ENCODE results near the gene ERC2. TPM values are rescaled to one million over a fixed set of nuclear protein-coding genes. Genes with fewer than 3 reads are reported as not detected.

ERC2 gene
- total RNA-seq, 1 donor from 2014 or later = 0.35 TPM

DNA sequence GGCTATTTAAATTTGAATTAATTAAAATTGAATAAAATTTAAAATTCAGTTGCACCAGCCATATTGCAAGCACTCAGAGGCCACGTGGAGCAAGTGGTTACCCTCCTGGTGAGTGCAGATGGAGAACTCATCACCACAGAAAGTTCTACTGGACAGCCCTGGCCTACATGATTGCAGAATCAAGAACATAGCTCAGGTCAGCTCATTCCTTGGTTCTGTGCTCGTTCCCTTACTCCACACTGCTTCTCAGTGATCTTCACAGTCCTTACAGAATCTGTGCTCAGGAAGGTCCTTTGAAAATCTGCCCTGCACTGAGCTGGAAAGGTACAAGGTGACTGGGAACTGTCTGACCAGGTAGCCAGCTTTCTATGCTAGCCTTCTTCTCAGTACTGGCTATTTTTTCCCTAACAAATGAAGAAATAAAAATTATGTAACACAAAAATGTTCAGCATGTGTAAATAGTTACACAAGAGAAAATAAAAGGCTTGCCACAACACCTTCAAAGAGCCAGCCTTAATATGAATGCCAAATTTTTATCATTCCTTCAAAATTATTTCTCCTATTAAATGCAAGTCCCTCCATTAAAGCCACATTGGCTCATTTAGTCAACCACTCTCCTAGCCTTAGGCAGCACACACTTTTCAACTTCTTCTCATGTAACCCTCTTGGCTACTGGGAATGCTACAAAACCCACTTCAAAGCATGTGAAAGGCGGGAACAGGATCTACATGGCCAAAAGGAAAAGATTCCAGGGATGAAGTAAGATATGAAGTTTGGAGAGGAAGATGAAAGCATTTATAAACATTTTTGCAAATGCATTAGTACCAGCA is 654.8 kb downstream of the ERC2 start:
- DNase-seq (ENCODE audit: extremely low spot score, unreplicated experiment) = no peak
- Mint-ChIP-seq H3K9me3 (ENCODE audit: unreplicated experiment) (no peaks in the 10 kb centered on the region), H3K27ac (ENCODE audit: unreplicated experiment) (no peak overlapping the region), H3K4me1 (ENCODE audit: unreplicated experiment) (no peaks in the 10 kb centered on the region), H3K27me3 (ENCODE audit: unreplicated experiment) (peaks cover 26% of the 10 kb centered on the region), H3K4me3 (ENCODE audit: unreplicated experiment) (no peak overlapping the region), H3K36me3 (ENCODE audit: unreplicated experiment) (no peaks in the 10 kb centered on the region)
- TF ChIP-seq, protein P1, sequence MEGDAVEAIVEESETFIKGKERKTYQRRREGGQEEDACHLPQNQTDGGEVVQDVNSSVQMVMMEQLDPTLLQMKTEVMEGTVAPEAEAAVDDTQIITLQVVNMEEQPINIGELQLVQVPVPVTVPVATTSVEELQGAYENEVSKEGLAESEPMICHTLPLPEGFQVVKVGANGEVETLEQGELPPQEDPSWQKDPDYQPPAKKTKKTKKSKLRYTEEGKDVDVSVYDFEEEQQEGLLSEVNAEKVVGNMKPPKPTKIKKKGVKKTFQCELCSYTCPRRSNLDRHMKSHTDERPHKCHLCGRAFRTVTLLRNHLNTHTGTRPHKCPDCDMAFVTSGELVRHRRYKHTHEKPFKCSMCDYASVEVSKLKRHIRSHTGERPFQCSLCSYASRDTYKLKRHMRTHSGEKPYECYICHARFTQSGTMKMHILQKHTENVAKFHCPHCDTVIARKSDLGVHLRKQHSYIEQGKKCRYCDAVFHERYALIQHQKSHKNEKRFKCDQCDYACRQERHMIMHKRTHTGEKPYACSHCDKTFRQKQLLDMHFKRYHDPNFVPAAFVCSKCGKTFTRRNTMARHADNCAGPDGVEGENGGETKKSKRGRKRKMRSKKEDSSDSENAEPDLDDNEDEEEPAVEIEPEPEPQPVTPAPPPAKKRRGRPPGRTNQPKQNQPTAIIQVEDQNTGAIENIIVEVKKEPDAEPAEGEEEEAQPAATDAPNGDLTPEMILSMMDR (IDR thresholded peaks at IDR 0.05) = no peak

DNA sequence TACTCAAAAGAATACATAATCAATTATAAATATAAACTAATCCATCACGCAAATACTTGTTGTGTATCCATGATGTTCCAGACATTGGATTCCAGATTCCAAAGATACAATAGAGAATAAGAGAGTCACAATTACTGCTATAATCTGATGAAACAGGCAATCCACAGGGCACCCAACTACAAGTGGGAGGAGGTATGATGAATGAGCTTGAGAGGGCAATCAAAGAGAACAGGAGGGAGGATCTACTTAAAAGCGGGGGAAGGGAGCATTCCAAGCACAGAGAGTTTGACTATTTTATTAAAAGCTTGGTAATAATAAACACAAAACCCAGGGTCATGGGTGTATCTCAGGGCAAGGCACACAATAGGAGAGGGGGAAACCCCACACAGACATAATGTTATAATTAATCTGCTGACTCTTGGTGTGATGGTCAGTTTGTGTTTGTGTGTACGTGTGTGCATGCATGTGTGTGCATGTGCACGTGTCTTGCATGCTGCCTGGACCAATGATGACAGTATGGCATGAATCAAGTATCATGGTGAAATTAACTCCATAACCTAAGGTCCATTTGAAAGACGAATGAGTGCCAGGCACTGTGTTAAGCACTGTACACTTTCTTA is 655.8 kb downstream of the ERC2 start:
- TF ChIP-seq, protein P1 (IDR thresholded peaks at IDR 0.05) = no peak
- H3K4me3 Mint-ChIP-seq (ENCODE audit: unreplicated experiment) = no peak overlapping the region
- H3K27ac Mint-ChIP-seq (ENCODE audit: unreplicated experiment) = no peak overlapping the region
- DNase-seq (ENCODE audit: extremely low spot score, unreplicated experiment) = no peak
- peaks cover 26% of the 10 kb centered on the region for H3K27me3 Mint-ChIP-seq (ENCODE audit: unreplicated experiment)
- no peaks in the 10 kb centered on the region for H3K36me3 Mint-ChIP-seq (ENCODE audit: unreplicated experiment)
- no peaks in the 10 kb centered on the region for H3K4me1 Mint-ChIP-seq (ENCODE audit: unreplicated experiment)
- H3K9me3 Mint-ChIP-seq (ENCODE audit: unreplicated experiment) = no peaks in the 10 kb centered on the region

DNA sequence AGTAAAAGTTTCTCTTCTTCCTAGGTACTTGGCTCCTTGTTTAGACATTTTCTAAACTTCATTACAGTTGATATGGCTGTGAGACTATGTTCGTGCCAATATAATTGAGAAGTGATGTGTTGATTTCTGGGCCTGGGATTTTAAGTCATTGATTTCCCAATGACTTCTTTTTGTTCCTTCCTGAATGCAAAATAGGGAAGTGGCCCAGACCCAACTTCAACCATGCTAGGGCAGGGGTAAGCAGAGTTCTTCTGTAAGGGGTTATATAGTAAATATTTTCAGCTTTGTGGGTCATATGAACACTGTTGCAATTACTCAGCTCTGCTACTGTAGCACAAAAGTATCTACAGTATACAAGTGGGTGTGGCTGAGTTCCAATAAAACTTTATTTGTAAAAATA is 661.1 kb downstream of the ERC2 start:
- DNase-seq (ENCODE audit: extremely low spot score, unreplicated experiment) = no peak
- no peaks in the 10 kb centered on the region for H3K9me3 Mint-ChIP-seq (ENCODE audit: unreplicated experiment)
- H3K27ac Mint-ChIP-seq (ENCODE audit: unreplicated experiment) = no peak overlapping the region
- no peaks in the 10 kb centered on the region for H3K4me1 Mint-ChIP-seq (ENCODE audit: unreplicated experiment)
- TF ChIP-seq, protein P1 (IDR thresholded peaks at IDR 0.05) = no peak
- peaks cover 8% of the 10 kb centered on the region for H3K27me3 Mint-ChIP-seq (ENCODE audit: unreplicated experiment)
- H3K36me3 Mint-ChIP-seq (ENCODE audit: unreplicated experiment) = no peaks in the 10 kb centered on the region
- no peak overlapping the region for H3K4me3 Mint-ChIP-seq (ENCODE audit: unreplicated experiment)

DNA sequence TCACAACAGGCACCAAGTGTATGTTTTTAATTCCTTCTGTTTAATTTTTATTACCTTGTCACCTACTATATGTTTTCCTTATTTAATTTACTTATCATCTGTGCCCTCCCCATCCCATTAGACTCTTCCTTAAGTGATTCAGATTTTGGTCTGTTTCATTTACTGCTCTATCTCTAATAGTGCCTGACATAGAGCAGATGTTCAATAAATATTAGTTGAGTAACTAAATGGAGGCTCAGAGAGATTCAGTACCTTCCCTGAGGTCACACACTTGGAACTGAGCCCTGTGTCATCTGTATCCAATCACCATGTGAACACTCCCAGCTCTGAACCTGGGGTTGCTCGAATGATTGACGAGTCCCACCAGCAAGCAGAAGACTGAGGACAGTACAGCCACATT is 663.1 kb downstream of the ERC2 start:
- Mint-ChIP-seq H3K4me3 (ENCODE audit: unreplicated experiment) (no peak overlapping the region), H3K27ac (ENCODE audit: unreplicated experiment) (no peak overlapping the region), H3K9me3 (ENCODE audit: unreplicated experiment) (no peaks in the 10 kb centered on the region), H3K27me3 (ENCODE audit: unreplicated experiment) (peaks cover 6% of the 10 kb centered on the region), H3K36me3 (ENCODE audit: unreplicated experiment) (no peaks in the 10 kb centered on the region), H3K4me1 (ENCODE audit: unreplicated experiment) (no peaks in the 10 kb centered on the region)
- no peak for DNase-seq (ENCODE audit: extremely low spot score, unreplicated experiment)
- TF ChIP-seq, protein P1 (IDR thresholded peaks at IDR 0.05) = no peak
